HUES64 (cell line): Measurements from ENCODE around the gene PFKL.
"Not testable (repeated sequence)": the region's sequence is repeated elsewhere in the genome, so short reads cannot be mapped to it uniquely, and the experiment has no call there.

Experiments
- H3K27ac ChIP-seq: 2 replicates; pipeline ENCODE4 v1.7.0; 2013; ENCODE audit warnings: low read depth, low read length, inconsistent platforms
- H3K27me3 ChIP-seq: 2 replicates; pipeline ENCODE4 v1.6.1; 2013; ENCODE audit warnings: mild to moderate bottlenecking, low read length; ENCODE audit not compliant: insufficient read depth
- H3K36me3 ChIP-seq: 2 replicates; pipeline ENCODE4 v1.6.1; 2013; ENCODE audit warnings: mild to moderate bottlenecking, low read length; ENCODE audit not compliant: insufficient read depth
- H3K4me1 ChIP-seq: 2 replicates; pipeline ENCODE4 v1.6.1; 2013; ENCODE audit warnings: mild to moderate bottlenecking, low read length, moderate library complexity; ENCODE audit not compliant: insufficient read depth
- H3K4me3 ChIP-seq: 2 replicates; pipeline ENCODE4 v1.5.1; 2013; ENCODE audit warnings: mild to moderate bottlenecking, low read length, moderate library complexity
- H3K9ac ChIP-seq: 2 replicates; pipeline ENCODE4 v1.6.1; 2013; ENCODE audit warnings: mild to moderate bottlenecking, low read depth, low read length
- H3K9me3 ChIP-seq: 2 replicates; pipeline ENCODE4 v1.6.1; 2013; ENCODE audit warnings: low read depth, low read length; ENCODE audit not compliant: insufficient read depth
- WGBS: fragments of 150-250, 120-280 bp; methylation state at CpG from one replicate; pipeline ENCODE4 v1.1.7; 2013; ENCODE audit warnings: missing lambda C conversion rate; 5-methylcytosine and 5-hydroxymethylcytosine counted together

Gene PFKL

DNA sequence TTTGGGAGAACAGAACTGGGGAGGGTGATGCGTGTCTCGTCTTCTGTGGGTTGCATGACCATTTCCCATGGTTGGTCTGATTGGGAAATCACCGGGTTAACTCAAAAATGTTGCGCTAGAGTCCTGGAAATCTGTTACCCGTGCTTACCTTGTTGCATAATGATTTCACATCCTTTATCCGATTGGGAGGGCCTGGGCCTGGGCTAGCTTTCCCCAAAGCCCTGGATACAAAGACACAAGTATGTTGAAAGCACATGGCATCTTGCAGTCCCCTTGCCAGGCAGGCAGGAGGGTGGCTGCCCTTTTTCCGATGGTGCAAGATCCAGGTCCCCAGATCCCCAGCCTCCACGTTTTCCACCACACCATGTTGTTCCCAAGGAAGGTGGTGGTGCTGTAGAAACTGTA is 54.1 kb downstream of the PFKL start:
- Histone ChIP-seq H3K9ac (no peak overlapping the region), H3K27ac (no peak overlapping the region), H3K9me3 (no peaks in the 10 kb centered on the region), H3K27me3 (no peaks in the 10 kb centered on the region), H3K4me1 (no peaks in the 10 kb centered on the region), H3K4me3 (no peak overlapping the region), H3K36me3 (no peaks in the 10 kb centered on the region)
- WGBS = 92% methylated on average over 8 of the region's 8 CpGs

DNA sequence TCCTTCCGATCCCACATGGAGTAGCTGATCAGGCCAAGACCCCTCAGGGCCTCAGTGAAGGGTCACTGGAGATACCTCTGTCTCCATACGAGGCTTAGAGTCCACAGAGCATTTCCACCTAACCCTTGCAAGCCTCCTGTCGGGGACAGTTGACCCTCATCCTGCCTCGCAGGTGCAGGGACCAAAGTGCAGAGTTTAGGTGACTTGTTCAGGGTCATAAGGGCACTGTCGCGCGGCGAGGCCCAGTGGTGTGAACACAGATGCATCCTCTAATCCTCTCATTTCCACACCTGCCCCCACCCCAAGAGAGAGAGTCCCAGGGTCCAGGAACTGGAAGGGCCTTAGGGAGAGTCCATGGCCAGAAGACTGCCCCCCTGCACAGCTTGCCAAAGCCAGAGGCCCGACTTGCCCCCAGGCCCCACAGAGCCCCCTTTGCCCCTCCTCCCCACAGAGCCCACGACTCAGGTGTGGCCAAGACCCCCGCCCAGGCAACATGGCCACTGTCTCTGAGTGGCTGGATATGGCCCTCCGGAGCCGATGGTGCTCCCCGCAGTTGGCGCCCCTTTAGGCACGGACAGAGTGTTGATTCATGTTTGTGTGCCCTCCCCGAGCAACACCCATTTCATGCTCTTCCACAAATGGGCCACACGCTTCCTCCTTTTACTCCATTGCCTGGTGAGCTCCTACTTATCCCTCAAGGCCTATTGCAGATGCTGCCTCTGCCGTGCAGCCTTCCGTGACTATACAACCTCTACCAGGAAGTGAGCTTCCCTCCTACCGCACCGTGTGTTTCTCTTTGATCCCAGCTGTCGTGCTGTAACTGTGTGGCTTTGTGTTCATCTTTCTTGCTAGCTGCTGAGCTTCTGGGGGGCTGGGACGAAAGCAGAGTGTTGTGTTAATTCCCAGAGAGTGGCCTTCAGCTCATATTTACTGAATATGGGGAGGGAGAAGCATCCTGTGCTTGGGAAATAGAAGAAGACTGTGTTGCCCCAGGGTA is 55.2 kb downstream of the PFKL start:
- no peak overlapping the region for H3K4me3 ChIP-seq
- H3K27me3 ChIP-seq = no peaks in the 10 kb centered on the region
- H3K36me3 ChIP-seq = no peaks in the 10 kb centered on the region
- no peak overlapping the region for H3K9ac ChIP-seq
- no peak overlapping the region for H3K27ac ChIP-seq
- H3K4me1 ChIP-seq = no peaks in the 10 kb centered on the region
- WGBS = 92% methylated on average over 24 of the region's 24 CpGs
- no peaks in the 10 kb centered on the region for H3K9me3 ChIP-seq

DNA sequence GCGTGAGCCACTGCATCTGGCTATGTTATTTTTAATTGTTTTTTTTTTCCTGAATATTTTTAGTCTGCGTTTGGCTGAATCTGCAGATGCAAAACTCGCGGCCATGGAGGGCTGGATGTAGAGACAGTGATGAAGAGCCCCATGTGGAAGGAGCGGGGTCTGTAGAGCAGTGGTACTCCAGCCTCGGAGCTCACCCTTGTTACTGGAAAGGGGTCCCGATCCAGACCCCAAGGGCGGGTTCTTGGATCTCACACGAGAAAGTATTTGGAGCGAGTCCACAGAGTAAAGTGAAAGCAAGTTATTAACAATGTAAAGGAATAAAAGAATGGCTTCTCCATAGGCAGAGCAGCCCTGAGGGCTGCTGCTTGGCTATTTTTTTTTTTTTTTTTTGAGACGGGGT is 56.3 kb downstream of the PFKL start:
- 93% methylated on average over 11 of the region's 11 CpGs for WGBS
- Histone ChIP-seq H3K9me3 (no peaks in the 10 kb centered on the region), H3K27me3 (no peaks in the 10 kb centered on the region), H3K4me3 (no peak overlapping the region), H3K4me1 (no peaks in the 10 kb centered on the region), H3K27ac (no peak overlapping the region), H3K36me3 (no peaks in the 10 kb centered on the region), H3K9ac (no peak overlapping the region)

DNA sequence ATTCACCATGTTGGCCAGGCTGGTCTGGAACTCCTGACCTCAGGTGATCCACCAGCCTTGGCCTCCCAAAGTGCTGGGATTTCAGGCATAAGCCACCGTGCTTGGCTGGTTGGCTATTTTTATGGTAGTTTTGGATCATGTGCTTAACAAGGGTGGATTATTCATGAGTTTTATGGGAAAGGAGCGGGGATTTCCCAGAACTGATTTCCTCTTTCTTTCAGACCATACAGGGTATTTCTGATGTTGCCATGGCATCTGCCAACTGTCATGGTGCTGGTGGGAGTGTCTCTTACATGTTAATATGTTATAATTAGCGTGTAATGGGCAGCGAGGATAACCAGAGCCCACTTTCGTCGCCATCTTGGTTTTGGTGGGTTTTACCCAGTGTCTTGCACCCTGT is 56.8 kb downstream of the PFKL start:
- no peaks in the 10 kb centered on the region for H3K36me3 ChIP-seq

DNA sequence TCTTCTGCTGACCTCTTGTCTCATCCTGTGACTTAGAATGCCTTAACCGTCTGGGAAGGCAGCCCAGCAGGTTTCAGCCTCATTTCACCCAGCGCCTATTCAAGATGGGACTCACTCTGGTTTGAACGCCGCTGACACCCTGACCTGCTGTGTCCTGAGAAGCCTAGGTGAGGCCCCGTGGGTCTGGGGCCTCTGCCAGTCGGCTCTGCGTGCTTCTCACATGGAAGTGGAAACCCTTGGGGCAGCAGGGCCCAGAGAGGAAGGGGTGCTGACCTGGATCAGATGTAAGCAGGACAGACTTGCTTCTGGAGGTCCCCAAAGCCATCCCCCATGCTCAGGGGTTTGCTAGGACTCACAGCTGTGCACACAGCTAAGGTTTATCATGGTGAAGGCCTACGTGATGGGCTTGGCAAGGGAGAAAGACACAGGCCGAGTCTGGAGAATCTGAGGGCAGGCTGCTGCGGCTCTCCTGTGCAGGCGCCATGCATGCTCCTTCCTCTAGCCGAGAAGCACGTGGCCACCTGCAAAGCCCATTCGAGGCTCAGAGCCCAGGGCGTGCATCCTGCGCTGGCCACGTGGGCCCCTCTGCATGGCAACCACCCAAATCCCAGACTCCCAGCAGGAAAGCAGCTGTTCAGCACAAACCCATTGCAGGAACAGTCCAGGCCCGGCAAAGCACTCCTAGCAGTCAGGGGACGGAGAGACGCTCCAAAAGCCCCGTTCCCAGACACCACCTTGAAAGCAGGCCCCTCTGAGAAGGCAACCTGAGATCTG is 57.4 kb downstream of the PFKL start:
- 91% methylated on average over 21 of the region's 21 CpGs for WGBS
- Histone ChIP-seq H3K27me3 (no peaks in the 10 kb centered on the region), H3K27ac (no peak overlapping the region)

More for the DNA sequence above, 56.8 kb downstream of the PFKL start:
- no peak overlapping the region for H3K27ac ChIP-seq
- H3K4me1 ChIP-seq = no peaks in the 10 kb centered on the region
- WGBS = 94% methylated on average over 6 of the region's 6 CpGs
- H3K4me3 ChIP-seq = no peak overlapping the region
- no peak overlapping the region for H3K9ac ChIP-seq
- H3K27me3 ChIP-seq = no peaks in the 10 kb centered on the region
- H3K9me3 ChIP-seq = no peaks in the 10 kb centered on the region

DNA sequence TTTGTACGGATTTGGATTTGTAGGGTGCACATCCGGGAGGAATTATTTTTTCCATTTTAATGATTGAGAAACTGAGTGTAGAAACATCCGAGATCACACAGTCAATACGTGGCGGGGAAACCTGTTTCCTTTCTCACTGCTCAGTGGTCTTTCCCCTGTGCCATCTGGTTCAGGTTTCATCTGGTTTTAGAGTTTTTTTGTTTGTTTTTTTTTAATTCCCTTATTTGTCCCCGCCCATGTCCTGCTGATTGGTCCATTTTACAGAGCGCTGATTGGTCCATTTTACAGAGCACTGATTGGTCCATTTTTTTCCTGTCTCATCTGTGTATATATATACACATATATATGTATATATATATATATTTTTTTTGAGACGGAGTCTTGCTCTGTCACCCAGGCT is 59.5 kb downstream of the PFKL start:
- Histone ChIP-seq H3K27me3 (no peaks in the 10 kb centered on the region), H3K36me3 (no peaks in the 10 kb centered on the region), H3K4me1 (no peaks in the 10 kb centered on the region), H3K9me3 (no peaks in the 10 kb centered on the region), H3K27ac (no peak overlapping the region), H3K9ac (no peak overlapping the region), H3K4me3 (no peak overlapping the region)
- 95% methylated on average over 8 of the region's 8 CpGs for WGBS

More for the DNA sequence above, 57.4 kb downstream of the PFKL start:
- Histone ChIP-seq H3K36me3 (no peaks in the 10 kb centered on the region), H3K4me1 (no peaks in the 10 kb centered on the region), H3K9me3 (no peaks in the 10 kb centered on the region), H3K4me3 (no peak overlapping the region), H3K9ac (no peak overlapping the region)

DNA sequence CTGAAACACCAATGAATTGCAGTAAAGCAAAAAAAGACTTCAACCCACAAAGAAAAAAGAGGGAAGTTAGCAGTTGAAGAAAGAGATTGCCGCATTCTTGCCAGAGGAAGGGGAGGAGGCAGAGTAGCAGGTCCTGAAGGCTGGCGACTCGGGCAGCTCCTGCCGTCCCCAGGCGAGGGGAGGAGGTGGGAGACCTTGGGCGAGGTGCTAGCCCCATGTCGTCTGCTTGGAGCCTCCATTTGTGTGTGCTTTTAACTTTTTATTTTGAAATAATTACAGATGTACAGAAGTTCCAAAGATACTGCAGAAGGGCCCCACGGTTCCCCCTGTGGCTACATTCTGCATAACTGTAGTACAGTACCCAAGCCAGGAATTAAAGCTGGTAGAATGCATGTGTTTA is 60.3 kb downstream of the PFKL start:
- Histone ChIP-seq H3K36me3 (no peaks in the 10 kb centered on the region), H3K27me3 (no peaks in the 10 kb centered on the region)
- WGBS = 84% methylated on average over 8 of the region's 8 CpGs

DNA sequence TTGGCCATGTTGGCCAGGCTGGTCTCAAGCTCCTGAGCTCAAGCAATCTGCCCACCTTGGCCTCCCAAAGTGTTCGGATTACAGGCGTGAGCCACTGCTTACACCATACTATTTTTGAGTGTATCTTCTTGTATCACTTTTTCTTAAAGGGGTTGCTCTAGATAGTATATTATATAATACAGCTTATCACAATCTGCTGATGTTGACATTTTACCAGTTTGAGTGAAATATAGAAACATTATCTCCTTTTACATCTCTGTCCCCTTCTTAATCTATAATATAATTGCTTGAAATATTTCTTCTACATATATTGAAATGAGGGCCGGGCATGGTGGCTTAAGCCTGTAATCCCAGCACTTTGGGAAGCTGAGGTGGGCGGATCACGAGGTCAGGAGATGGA is 62.0 kb downstream of the PFKL start:
- H3K9ac ChIP-seq, H3K4me3 ChIP-seq, H3K27ac ChIP-seq, H3K4me1 ChIP-seq, H3K36me3 ChIP-seq, H3K9me3 ChIP-seq, H3K27me3 ChIP-seq: not testable (repeated sequence)
- 100% methylated on average over 3 of the region's 5 CpGs for WGBS

More for the DNA sequence above, 60.3 kb downstream of the PFKL start:
- no peaks in the 10 kb centered on the region for H3K4me1 ChIP-seq
- H3K4me3 ChIP-seq = no peak overlapping the region
- no peak overlapping the region for H3K27ac ChIP-seq
- H3K9ac ChIP-seq = no peak overlapping the region
- H3K9me3 ChIP-seq = no peaks in the 10 kb centered on the region

DNA sequence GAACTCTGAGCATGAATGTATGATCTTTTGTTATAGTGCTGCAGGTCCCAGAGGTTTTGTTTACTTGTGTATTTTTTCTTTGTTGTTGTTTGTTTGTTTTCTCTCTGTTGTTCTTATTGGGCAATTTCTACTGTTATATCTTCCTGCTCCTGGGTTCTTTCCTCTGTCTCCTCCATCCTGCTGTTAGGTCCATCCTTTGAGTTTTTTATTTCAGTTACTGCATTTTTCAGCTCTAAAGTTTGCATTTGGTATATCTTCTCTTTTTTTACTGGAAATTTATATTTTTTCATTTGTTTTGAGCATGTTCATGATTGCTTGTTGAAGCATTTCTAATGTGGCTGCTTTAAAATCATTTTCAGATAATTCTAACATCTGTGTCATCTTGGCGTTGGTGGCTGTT is 63.4 kb downstream of the PFKL start:
- 96% methylated on average over 1 of the region's 1 CpG for whole genome bisulfite sequencing
- Histone ChIP-seq H3K27ac (no peak overlapping the region), H3K9ac (no peak overlapping the region), H3K9me3 (no peaks in the 10 kb centered on the region), H3K36me3 (no peaks in the 10 kb centered on the region), H3K27me3 (no peaks in the 10 kb centered on the region; the same call in 1 of the 2 replicates), H3K4me1 (no peaks in the 10 kb centered on the region), H3K4me3 (no peak overlapping the region)

DNA sequence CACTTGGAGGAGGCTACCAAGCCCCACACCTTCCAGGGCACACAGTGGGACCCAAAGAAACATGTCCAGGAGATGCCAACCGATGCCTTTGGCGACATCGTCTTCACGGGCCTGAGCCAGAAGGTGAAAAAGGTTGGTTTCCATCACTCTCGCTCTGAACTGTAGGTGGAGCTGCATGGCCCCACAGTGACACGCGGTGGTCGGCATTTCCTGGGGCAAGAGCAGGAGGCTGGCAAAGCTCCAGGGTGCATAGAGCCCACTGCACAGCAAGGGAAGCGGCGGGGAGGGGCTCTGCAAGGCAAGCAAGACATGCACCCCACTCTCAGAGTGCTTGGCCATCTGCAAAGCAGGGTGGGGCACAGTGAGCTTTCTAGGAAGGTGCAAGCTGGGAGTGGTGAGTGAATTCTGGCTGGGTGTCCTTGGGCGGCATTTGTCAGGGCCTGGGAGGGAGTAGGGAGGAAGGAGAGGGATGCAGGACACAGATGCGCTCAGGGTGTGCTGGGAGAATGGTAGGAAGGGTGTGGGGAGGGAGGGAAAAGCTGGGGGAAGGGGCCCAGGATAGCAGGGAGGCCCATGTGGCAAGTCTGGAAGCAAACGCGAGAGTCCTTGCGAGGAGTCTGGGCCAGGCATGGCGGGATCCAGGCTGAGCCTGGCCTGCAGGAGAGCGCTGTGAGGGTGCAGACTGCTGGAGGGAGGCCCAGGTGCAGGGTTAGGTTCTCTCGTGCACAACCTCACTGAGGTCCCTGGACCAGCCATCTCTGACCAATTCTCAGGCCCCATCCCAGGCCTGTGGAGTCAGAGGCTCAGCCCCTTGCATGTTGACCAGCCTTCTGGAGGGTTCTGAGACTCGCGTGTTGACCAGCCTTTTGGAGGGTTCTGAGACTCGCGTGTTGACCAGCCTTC is 64.5 kb downstream of the PFKL start:
- no peaks in the 10 kb centered on the region for H3K36me3 ChIP-seq
- peaks cover 8% of the 10 kb centered on the region for H3K27me3 ChIP-seq
- 84% methylated on average over 22 of the region's 22 CpGs for WGBS
- H3K9me3 ChIP-seq = no peaks in the 10 kb centered on the region
- no peaks in the 10 kb centered on the region for H3K4me1 ChIP-seq
- no peak overlapping the region for H3K4me3 ChIP-seq
- no peak overlapping the region for H3K9ac ChIP-seq
- no peak overlapping the region for H3K27ac ChIP-seq
